GM10248 (cell line): ENCODE data around the gene PCDHGA3.
"Not testable (repeated sequence)": the region's sequence is repeated elsewhere in the genome, so short reads cannot be mapped to it uniquely, and the experiment has no call there.

Experiments used
- CTCF ChIA-PET: fragments of 300-600 bp; sonication (Branson Sonifier 250); formaldehyde crosslinking; extraction: SDS; loops from one replicate; lab custom pipeline; 2021; ENCODE audit warnings: antibody characterized with exemption; lab: Yijun Ruan, JAX
- POLR2A ChIA-PET: fragments of 350-650 bp; sonication (Branson Sonifier 250); formaldehyde crosslinking; extraction: SDS; loops from one replicate; lab custom pipeline; 2020; ENCODE audit warnings: antibody characterized with exemption; lab: Yijun Ruan, JAX
- DNase-seq: peaks from one replicate; pipeline ENCODE4 v3.0.0; 2012; ENCODE audit errors: extremely low spot score
- CTCF ChIP-seq: IDR thresholded peaks from 2 replicates; pipeline ENCODE4 v1.5.1; 2012; ENCODE audit warnings: mild to moderate bottlenecking, low read depth; ENCODE audit errors: extremely low read depth, missing control alignments, control extremely low read depth

Gene PCDHGA3

GRCh38 chr5:141330299-141331080, 13.1 kb upstream of the PCDHGA3 start, which contains the start of gene PCDHGA1:
Gene PCDHGA1 (plus strand): TSS chr5:141330514.
- DNase-seq, result peak; percentile 45

GRCh38 chr5:141332571-141332970, 11.1 kb upstream of the PCDHGA3 start:
- DNase-seq, POLR2A ChIA-PET: not testable (repeated sequence)
- CTCF ChIA-PET, result interaction anchor here (1.7 to 3.5 kb wide), 3 partner anchors 12 to 235 kb away, joined by 5 to 20 read pairs (median 6); partner anchors contain the start of genes PCDHGA10 and TAF7

More at GRCh38 chr5:141330299-141331080, 13.1 kb upstream of the PCDHGA3 start, which contains the start of gene PCDHGA1:
- peak; percentile 73 for TF ChIP-seq CTCF
- POLR2A ChIA-PET, result interaction anchor here (1.1 kb wide), 1 partner anchor 11 kb away, joined by 4 read pairs; no protein-coding TSS in a partner anchor
- CTCF ChIA-PET, result interaction anchor here (0.6 to 4.4 kb wide), 25 partner anchors 9 to 235 kb away, joined by 3 to 53 read pairs (median 5); partner anchors contain the start of genes PCDHB14, PCDHGA10, PCDHGA11 and PCDHGA3

- ChIA-PET CTCF (interaction anchor here (1.1 to 2.5 kb wide), 14 partner anchors 8 to 492 kb away, joined by 3 to 14 read pairs (median 5); partner anchors contain the start of genes PCDHGA1, PCDHGA10, PCDHGA12 and PCDHGB1), POLR2A (no interaction called here)
- peak; percentile 47 for DNase-seq
- TF ChIP-seq CTCF, result peak; percentile 35
Measured at GRCh38 chr5:141338538-141339306, 4.9 kb upstream of the PCDHGA3 start, which contains the start of gene PCDHGA2. Gene PCDHGA2 (plus strand): TSS chr5:141338760.

- CTCF ChIA-PET, result interaction anchor here (2.2 kb wide), 1 partner anchor 10 kb away, joined by 7 read pairs; the partner anchor contains the start of gene PCDHGA1
- POLR2A ChIA-PET, DNase-seq: not testable (repeated sequence)
Measured at GRCh38 chr5:141340781-141341354, 2.8 kb upstream of the PCDHGA3 start.

GRCh38 chr5:141342773-141343172, 856 bp upstream of the PCDHGA3 start:
- no peak for TF ChIP-seq CTCF
- ChIA-PET CTCF (interaction anchor here (0.9 to 2.3 kb wide), 6 partner anchors 12 to 221 kb away, joined by 3 to 7 read pairs (median 5); partner anchors contain the start of genes PCDHGA1, PCDHGA10, PCDHGA12 and TAF7), POLR2A (no interaction called here)
- DNase-seq, result no peak

- no peak for TF ChIP-seq CTCF
- CTCF ChIA-PET, result interaction anchor here (1.0 to 2.3 kb wide), 7 partner anchors 13 to 220 kb away, joined by 4 to 7 read pairs (median 5); partner anchors contain the start of genes PCDHGA1, PCDHGA10, PCDHGA12 and PCDHGB2
- DNase-seq, result no peak
- POLR2A ChIA-PET, result no interaction called here
Measured at GRCh38 chr5:141343953-141344463, 379 bp downstream of the PCDHGA3 start.

- ChIA-PET CTCF (interaction anchor here (1.3 to 1.6 kb wide), 2 partner anchors 10 to 67 kb away, joined by 3 to 5 read pairs; partner anchors contain the start of gene PCDHGA10), POLR2A (no interaction called here)
- TF ChIP-seq CTCF, result no peak
- DNase-seq, result no peak
Measured at GRCh38 chr5:141345327-141345726, 1.7 kb downstream of the PCDHGA3 start.

GRCh38 chr5:141346017-141346416, 2.4 kb downstream of the PCDHGA3 start:
- CTCF ChIA-PET, result interaction anchor here (1.3 to 1.9 kb wide), 2 partner anchors 8 to 11 kb away, joined by 3 to 8 read pairs; partner anchors contain the start of gene PCDHGA2
- POLR2A ChIA-PET, DNase-seq: not testable (repeated sequence)
